Spleen (tissue), 7 donors: ENCODE results near the gene BANF2.

Experiments used
- POLR2A ChIP-seq, 3 donors: fragments of 450-650 bp; IDR thresholded peaks; one replicate each; pipeline ENCODE4 v1.5.1; 2017; ENCODE audit warnings: antibody characterized with exemption in 3 of 3, mild to moderate bottlenecking in 1 of 3
- TF ChIP-seq, protein P1 (sequence below), 11 experiments: fragments of 200-600 bp in 7 of 11; fragments of 450-650 bp in 4 of 11; sonication (generic) in 4 of 11; IDR thresholded peaks in 8 of 11; conservative IDR thresholded peaks in 3 of 11; 1 replicate in 7 of 11; 2 replicates in 4 of 11; pipeline versions ENCODE4 v1.4.0 to v1.8.0; 2016 to 2021; ENCODE audit warnings: antibody characterized with exemption in 11 of 11, inconsistent platforms in 4 of 11, mild to moderate bottlenecking in 1 of 11
- donor health status: DM: no; HTN: no; CAD: no; lungs with moderate emphysema.
- donor health status: DM: no; HTN: no; CAD: no.
- donor health status: DM: no; HTN: no; CAD: no.

DNA sequence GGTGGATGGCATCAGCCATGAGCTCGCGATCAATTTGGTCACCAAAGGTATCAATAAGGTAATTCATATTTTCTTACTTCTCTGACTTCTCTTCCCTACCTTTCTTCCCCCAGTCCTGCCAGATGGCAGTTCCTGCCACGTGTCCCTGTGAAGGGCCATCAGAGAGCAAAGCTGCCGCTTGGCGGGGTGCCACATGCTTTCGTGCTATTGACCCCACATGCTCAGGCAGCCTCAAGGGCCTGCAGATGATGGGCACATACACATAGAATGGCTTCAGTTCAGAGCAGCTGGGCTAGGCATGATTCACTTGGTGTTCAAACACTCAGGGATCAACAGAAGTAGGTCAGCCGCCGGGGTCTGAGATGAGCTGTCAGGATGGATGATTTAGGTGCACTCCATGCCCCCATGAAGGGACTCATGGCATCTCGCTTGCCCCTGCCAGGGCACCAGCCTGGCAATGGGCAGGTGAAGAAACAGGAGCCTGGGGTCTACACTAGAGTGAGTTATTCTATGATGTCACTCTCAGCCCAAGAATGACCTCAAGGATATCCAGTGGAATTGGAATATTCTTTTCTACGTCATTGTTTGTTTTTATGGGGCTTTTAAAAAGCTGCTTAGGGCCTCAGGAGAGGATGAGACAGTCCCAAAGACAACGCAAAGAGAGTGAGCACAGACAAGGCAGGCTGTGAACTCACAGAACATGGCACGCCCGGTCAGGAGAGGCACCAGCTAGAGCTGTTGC is 25.5 kb downstream of the BANF2 start:
- TF ChIP-seq POLR2A (IDR thresholded peaks at IDR 0.05) = no peak
- TF ChIP-seq, protein P1, sequence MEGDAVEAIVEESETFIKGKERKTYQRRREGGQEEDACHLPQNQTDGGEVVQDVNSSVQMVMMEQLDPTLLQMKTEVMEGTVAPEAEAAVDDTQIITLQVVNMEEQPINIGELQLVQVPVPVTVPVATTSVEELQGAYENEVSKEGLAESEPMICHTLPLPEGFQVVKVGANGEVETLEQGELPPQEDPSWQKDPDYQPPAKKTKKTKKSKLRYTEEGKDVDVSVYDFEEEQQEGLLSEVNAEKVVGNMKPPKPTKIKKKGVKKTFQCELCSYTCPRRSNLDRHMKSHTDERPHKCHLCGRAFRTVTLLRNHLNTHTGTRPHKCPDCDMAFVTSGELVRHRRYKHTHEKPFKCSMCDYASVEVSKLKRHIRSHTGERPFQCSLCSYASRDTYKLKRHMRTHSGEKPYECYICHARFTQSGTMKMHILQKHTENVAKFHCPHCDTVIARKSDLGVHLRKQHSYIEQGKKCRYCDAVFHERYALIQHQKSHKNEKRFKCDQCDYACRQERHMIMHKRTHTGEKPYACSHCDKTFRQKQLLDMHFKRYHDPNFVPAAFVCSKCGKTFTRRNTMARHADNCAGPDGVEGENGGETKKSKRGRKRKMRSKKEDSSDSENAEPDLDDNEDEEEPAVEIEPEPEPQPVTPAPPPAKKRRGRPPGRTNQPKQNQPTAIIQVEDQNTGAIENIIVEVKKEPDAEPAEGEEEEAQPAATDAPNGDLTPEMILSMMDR (IDR thresholded peaks at IDR 0.05 in 8 of 11, conservative IDR thresholded peaks at IDR 0.05 in 3 of 11) = no peak
